GM19467 (cell line): ENCODE data around the gene EIPR1.
"Not testable (repeated sequence)": the region's sequence is repeated elsewhere in the genome, so short reads cannot be mapped to it uniquely, and the experiment has no call there.

Experiments
- ATAC-seq: cut with Tn5 transposase; IDR thresholded peaks from one replicate; pipeline ENCODE4 v1.9.1; 2021; ENCODE audit warnings: mild to moderate bottlenecking, moderate library complexity; ENCODE audit not compliant: unreplicated experiment

Gene EIPR1

DNA sequence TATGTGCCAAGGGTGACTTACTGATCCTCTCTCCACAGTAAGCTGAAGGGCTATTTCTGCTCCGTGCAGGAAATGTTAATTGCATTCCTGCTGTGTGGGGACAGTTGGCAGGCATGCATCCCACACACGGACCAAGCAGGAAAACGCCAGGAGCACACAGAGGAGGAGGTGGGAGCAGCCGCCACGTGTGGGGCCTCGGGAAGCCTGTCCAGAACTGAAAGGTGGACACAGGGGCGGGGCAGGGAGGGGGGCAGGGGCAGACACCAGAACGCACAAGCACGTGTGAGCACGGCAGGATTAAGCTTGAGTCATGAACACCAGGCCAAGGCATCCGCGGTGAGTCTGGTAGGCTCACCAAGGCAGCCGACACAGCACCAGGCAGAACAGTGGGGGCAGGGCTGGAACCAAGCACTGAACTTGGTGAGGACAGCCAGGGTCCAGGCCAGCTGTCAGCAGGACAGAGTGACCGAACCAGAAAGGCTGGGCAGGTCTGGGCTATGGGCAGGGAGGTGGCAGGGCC, 177.1 kb downstream of the EIPR1 start:
- ATAC-seq = no peak

DNA sequence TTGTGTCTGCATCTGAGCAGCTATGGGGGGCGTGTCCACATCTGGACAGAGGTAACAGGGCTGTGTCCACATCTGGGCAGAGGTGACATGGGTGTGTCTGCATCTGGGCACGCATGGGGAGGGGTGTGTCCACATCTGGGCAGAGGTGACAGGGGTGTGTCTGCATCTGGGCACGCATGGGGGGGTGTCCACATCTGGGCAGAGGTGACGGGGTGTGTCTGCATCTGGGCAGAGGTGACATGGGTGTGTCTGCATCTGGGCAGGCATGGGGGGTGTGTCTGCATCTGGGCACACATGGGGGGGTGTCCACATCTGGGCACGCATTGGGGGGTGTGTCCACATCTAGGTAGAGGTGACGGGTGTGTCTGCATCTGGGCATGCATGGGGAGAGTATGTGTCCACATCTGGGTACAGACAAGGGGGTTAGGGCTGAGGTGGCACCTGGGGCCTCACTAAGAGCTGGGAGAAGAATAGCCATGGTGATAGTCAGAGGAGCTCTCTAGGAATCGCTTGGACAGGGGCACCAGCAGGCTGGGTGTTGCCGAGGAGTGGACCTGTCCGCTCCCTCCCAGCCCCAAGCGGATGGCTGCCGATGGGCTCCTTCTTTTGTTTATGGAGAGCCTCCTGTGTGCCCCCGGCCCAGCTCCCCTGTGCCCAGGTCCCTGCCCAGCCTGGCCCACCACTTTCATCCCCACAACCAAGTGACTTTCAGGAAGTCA, 177.8 kb downstream of the EIPR1 start:
- ATAC-seq = no peak

DNA sequence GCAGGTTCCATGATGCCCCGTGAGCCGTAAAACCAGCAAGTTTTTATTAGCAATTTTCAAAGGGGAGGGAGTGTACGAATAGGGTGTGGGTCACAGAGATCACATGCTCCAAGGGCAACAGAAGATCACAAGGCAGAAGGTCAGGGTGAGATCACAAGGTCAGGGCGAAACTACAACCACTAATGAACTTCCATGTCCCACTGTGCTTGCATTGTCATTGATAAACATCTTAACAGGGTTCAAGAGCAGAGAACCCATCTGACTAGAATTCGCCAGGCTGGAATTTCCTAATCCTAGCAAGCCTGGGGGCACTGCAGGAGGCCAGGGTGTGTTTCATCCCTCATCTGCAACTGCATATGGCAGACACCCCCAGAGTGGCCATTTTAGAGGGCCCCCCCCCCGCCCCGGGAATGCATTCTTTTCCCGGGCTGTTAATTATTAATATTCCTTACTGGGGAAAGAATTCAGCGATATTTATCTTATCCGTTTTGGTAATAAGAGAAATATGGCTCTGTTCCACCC, 178.9 kb downstream of the EIPR1 start:
- not testable (repeated sequence) for ATAC-seq

DNA sequence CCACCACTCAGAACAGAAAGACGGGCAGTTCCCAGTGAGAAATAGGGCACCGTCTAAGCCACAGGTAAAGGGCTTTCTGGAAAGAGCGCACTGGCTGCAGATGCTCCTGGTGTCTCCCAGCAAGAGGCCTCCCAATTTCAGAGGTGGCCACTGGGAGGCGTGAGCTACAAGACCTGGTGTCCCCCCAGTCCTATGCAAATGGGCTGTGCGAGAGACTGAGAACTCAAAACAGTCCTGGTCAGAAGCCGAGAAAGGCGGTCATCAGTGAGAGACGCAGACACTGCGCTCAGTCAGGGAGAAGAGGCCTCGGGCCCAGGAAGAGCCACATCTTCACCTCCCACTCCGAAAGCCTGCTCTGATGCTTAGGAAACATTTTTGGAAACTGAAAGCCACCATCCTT, 179.5 kb downstream of the EIPR1 start:
- no peak for ATAC-seq

DNA sequence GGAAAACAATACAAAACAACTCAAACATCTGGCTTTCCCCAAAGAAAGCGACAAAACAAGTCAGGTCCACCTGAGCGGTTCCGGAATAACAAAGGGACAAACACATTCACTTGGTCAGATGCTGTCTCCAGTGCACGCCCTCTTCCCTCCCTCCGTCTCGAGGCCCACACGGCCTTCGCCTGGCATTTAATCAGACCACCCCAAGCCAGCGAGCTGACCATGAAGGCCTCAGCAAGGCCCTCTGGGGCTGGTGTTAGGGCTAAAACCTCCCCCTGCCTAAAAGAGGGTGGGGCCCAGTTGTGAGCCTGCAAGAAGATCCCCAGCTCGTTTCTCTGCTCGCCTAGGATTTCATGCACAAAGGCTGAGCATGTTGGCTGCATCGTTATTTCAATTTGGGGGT, 180.3 kb downstream of the EIPR1 start:
- no peak for ATAC-seq

DNA sequence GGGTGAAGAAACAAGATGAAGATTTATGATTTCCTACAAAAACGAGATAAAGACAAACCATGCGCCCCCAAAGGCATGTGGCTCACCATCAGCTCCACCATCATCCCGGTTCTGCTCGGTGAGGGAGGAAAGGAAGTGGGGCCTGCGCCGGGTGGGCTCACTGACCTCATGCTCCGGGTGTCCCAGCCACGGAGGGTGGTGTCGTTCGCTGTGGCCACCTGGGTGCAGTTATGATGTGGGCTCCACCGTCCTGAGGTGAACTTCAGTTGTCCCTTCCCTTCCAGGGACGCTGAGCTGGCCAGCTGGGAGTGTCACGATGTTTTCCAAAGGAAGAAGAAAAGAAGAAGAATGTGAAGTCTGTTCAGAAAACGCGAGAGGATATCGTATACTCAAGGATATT, 180.9 kb downstream of the EIPR1 start:
- no peak for ATAC-seq

DNA sequence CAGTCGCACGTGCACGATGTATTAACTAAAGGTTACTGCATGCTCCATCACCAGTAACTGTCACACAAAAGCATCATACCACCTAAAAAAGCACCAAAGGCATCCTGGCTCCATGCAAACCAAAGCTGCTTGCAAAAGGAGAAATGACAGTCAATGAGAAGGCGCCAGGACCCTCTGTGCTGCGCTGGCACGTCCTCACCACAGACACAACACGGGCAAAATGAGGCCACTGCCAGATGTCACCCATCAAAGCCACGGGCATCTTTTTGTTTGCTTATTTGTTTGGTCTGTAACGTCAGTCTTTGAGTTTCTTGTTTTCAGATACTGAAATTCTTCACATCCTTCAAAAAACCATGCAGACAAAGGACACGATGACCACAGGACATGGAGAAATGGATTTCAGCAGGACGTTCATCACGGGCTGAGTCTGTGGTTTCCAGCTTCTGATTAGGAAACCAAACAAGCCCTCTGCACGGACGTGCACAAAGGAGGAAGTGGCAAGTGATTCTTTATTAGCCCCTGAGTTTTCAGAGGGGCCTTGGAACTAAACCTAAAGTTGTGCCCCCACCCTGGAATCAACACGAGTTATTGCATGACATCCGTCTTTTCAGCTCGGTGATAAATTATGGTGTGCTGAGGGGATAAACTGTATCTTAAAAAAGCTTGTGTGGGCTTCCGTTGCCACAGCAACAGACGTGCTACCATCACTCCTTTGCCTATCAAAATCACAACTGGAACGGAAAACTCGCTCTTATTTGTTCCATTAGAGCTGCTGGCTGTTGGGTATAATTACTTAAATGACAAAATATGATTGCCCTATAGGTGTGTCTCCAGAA, 181.8 kb downstream of the EIPR1 start:
- ATAC-seq = no peak

DNA sequence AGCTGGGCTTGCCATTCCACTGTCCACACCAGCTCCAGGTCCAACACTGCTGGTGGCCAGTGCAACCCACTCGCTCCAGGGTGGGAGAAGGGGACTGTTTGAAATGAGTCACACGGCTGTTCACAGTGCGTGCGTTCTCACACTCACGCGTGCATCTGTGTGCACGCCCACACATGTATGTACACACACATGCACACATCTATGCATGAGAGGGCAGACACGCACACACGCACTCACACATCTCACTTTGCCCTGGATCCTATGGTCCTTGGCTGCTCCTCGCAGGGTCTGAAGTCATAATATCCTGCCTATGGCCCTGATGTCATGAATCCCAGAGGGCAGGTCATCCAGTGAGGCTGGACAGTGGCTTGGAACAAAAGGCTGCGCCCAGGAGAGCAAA, 182.8 kb downstream of the EIPR1 start:
- ATAC-seq = no peak

DNA sequence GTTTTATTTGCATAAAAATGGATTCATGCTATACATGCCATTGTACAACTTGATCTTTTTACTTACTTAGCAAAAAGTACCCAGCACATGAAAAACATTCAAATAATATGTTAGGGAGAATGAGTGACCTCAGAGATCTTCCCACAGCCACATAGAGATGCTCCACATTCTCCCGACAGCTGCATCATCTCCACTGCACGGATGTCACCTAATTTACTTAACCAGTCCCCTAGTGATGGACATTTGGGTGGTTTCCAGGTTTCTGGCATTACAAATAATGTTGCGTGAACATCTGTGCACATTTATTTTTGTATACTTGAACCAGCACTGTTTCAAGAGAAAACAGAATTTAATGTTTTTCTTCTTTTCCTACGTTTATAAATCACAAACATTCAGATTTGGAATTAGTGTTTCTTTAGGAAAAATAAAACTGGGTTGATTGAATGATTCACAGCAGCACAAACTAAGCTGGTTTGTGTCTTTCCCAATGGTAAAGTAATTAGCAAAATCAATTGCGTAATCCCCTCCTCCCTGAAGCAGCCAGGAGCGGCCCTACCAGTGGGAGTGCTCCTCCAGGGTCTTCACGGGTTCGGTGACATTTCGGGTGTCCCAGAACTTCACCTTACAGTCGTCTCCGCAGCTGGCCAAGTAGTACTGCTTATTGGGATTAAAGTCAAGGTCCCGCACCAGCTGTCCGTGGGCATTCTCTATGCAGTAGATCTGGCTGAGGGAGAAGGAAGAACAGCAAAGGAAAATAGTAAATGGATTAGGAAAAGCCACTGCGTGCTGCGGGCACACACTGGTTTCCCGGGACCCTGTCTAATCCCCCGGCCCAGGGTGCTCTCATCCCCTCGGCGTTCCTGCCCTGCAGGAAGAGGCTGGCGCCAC, 183.9 kb downstream of the EIPR1 start:
- no peak for ATAC-seq

DNA sequence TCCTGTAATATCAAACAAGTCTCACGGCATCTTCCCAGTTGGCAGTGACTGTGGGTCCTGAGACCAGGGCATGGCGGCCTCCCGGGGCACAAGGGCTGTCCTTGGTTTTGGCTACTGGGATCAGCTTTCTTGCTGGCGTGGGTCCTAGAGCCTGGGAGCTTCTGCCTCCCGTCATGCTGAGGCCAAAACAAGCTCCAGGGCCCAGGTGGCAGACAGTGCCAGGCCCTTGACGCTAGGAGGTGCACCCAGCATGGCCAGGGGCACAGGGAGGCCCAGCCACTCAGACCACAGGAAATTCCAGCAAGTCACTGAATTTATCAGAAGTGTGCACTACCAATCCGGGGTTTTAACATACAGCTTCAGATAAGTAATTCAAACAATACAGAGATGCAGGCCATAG, 184.7 kb downstream of the EIPR1 start:
- no peak for ATAC-seq

DNA sequence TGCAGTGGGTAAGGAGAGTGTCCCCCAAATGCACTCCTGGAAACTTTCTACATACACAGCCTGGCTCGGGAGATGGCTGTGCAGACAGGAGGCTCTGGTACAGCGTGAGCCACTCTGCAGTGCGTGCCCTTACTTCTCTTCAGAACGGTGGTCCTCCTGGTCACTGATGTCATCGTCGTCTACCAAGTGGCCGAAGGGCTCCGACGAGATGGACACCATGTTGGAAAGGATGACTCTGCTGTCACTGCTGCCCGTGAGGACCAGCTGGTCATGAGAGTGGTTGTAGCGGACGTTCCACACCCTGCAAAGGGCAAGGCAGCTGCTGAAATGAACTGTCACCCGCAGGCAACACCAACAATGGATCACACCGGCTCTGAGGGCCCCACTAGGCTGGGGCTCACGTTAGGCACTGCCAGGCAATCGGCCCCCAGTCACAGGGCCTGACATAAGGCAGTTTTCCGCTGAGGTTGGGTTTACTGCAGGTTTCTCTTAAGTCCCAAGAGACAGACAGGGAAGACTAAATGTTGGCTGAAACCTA, 185.3 kb downstream of the EIPR1 start:
- no peak for ATAC-seq

DNA sequence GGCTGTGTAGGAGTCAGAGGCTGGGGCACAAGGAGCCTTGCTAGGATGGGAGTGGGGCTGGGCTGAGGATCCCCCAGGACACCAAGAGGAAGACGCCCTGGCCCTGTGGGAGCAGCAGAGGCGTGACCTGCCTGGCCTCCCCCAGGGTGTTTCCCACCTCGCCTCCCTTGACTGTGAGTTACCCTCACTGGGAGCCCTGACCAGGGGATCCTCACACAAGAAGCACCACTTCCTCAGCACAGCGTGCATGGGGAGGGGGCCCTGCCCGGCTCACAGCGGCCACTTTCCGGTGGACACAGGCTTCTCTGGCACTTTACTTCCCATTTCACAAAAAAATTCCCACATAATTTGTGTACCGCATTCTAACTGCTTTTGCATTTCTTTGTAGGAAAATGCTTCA, 187.7 kb downstream of the EIPR1 start:
- ATAC-seq = no peak

DNA sequence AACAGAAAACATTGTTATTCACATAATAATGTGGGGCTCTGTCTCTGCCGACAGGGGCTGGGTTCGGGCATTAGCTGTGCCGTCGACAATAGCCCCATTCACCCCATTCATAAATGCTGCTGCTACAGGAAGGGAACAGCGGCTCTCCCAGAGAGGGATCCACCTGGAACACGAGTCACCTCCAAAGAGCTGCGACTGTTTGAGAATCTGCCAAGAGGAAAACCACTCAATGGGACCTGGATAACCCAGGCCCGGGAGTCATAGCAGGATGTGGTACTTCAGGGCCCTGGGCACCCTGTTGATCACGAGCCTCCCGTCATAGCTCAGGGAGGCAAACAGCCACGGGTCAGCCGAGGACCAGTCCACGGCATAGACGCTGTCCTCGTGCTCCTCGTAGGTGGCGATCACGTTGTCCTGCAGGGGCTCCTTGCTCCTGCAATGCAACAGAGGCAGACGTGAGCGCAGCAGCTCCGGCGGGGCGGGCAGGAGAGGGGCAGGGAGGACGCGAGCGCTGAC, 188.5 kb downstream of the EIPR1 start:
- no peak for ATAC-seq

DNA sequence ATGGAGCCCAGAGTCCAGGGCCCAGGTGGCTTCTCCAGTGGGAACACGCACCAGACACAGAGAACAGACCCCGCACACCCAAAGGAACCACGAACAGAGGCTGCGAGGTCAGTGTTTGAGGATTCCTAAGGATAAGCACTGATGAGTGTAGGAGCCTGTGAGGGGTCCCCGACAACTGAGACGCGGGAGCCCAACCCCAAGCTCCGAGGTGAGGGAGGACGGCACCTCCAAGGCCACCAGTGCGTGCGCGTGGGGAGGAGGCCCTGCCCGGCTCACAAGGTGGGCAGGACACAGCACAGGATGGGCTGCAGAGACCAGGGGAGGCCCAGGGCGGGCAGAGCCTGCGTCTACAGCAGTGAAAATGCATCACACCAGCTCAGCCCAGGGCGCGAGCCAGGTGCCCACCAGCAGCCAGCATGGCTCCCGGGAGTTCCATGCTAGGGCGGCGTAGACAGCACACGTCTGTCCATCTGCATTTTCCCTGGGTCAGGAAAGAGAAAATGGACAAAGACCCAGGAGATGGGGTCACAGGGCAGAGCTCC, 189.1 kb downstream of the EIPR1 start:
- ATAC-seq = no peak

DNA sequence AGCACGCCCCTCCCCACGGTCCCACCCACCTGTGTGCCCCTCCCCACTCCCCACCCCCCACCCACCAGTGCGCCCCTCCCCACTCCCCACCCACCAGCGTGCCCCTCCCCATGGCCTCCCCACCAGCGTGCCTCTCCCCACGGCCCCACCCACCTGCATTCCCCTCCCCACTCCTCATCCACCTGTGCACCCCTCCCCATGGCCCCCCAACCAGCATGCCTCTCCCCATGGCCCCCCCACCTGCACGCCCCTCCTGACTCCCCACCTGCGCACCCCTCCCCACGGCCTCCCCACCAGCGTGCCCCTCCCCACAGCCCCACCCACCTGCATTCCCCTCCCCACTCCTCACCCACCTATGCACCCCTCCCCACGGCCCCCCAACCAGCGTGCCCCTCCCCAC, 190.2 kb downstream of the EIPR1 start:
- ATAC-seq = no peak

DNA sequence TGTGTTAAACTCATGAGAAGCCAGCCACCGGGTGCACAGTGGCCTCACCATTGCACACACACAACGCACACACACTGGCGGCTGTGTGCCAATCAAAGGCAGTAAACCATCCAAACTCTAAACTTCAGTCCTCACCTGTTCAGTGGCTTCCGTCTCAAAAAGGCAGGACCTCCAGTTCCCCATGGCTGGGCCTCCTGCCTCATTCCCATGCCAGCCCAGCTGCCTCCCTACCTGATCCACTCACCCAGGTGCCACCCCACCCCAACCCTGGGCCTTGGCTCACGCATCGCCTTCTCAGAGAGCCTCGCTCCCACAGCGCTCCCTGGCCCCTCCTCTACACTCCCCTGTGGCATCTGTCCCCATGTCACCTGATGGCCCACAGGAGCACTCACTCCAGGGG, 190.9 kb downstream of the EIPR1 start:
- no peak for ATAC-seq

DNA sequence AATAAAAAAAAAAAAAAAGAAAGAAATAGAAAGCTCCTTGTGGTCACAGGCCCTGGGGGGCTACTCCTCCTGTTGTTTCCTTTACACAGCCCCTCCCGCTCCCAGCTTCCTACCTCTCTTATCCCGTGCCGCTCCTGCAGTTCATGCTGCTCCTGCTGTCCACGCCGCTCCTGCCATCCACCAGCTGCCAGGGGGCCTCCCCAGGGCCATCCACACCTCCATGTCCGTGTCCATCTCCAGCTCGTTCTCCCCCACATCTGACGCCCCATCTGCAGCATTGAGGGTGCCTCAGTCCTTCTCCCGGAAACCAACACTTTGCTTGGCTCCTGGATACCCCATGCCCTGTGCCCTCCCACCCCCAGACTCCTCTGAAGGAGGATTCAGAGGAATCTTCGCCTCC, 191.7 kb downstream of the EIPR1 start:
- no peak for ATAC-seq

DNA sequence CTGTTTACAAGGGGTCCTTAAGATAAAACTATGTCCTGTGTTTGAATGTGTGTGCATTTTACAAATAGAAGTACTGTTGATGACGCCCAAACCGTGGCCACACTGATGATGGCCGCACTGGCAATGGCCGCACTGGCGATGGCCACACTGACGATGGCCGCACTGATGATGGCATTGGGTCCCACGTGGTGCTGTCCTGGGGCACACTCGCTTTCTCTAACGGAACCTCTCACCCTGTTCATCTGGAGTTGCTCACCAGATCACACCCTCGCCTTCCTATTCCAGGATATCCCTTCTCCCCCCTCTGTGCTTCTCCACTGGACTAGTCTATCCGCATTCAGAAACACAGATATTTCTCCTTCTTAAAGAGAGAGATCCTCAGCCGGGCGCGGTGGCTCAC, 192.4 kb downstream of the EIPR1 start:
- no peak for ATAC-seq

DNA sequence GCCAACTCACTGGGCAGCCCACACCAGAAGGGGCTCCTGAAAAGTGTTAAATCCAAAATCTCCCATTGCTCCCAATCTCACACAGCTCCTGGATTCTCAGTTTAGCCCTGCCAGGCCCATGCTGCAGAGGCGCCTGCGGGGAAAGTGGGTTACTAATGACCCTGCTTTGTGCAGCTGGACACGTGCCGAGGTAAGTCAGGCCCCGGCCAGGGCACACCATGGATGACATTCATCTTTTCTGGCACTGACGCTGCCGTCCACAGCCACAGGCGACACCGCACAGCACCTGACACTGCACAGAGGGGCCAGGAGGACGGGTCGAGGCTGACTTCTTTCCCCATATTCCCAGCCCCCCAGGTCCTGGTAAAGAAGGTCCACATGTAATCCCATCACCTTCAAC, 193.5 kb downstream of the EIPR1 start:
- no peak for ATAC-seq

DNA sequence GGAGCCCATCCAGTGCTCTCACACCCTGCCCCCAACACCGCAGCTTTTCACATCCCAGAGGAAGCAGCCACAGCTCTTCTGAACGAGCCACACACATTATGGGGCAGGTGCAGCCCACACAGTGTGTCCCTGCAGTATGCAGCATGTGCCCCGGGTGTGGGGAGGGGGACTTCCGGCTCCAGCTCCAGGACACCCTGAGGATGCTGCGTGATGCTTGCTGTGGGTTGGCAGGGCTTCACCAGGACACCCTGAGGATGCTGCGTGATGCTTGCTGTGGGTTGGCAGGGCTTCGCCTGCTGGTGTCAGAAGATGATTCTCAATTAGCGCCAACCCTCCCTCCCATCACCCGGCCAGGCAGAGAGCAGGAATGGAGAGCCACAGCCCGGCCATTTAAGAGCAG, 193.9 kb downstream of the EIPR1 start:
- ATAC-seq = no peak
